ENCODE results near the gene STARD3.

DNA sequence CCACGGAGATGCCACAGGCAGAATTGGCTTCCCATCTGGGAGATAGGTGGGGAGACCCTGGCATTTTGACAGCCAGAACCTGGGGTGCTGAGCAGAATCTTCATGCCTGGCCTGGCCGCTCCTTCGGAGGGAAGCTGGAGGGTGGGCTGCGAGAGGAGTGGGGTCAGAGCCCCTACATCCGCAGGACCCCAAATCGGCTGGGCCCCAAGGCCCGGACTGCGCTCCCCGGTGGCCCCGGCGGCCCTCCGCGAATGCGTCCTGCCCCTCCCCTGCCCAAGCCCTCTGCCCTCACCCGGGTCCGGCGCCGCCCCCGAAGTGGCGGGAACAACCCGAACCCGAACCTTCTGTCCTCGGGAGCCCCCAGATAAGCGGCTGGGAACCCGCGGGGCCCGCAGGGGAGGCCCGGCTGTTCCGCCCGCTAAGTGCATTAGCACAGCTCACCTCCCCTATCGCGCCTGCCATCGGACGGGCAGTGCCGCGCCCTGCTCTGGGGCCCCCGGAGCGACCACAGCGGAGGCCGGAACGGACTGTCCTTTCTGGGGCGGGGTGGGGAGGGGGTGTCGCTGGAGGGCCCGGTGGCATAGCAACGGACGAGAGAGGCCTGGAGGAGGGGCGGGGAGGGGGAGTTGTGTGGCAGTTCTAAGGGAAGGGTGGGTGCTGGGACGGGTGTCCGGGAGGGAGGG, 30.5 kb downstream of the STARD3 start:
- TF ChIP-seq MXI1 (IDR thresholded peaks at IDR 0.05; ENCODE audit: low read depth, low read length) (no peak), ZNF644 (tag; IDR thresholded peaks at IDR 0.05; ENCODE audit: low read depth) (no peak), ZNF165 (CRISPR knock-in tag; IDR thresholded peaks at IDR 0.05; ENCODE audit: borderline replicate concordance) (no peak), BCL6 (CRISPR knock-in tag; IDR thresholded peaks at IDR 0.05) (no peak), TAF1 (IDR thresholded peaks at IDR 0.05; ENCODE audit: control insufficient read depth, extremely low read depth, insufficient read depth, low read length, severe bottlenecking) (peak; percentile 35), FOSL1 (tag; conservative IDR thresholded peaks at IDR 0.05) (peak; percentile 68), ZKSCAN1 (IDR thresholded peaks at IDR 0.05; ENCODE audit: low read depth, low read length) (no peak), POLR2AphosphoS5 (IDR thresholded peaks at IDR 0.05; ENCODE audit: control insufficient read depth, insufficient read depth, low read depth, low read length) (peak; percentile 30; the same call in 1 of the 2 replicates), FOXA3 (CRISPR knock-in tag; conservative IDR thresholded peaks at IDR 0.05 in 1 of 2, IDR thresholded peaks at IDR 0.05 in 1 of 2) (no peak), ARHGAP35 (IDR thresholded peaks at IDR 0.05; ENCODE audit: partially characterized antibody) (no peak)
- TF ChIP-seq, protein P1, sequence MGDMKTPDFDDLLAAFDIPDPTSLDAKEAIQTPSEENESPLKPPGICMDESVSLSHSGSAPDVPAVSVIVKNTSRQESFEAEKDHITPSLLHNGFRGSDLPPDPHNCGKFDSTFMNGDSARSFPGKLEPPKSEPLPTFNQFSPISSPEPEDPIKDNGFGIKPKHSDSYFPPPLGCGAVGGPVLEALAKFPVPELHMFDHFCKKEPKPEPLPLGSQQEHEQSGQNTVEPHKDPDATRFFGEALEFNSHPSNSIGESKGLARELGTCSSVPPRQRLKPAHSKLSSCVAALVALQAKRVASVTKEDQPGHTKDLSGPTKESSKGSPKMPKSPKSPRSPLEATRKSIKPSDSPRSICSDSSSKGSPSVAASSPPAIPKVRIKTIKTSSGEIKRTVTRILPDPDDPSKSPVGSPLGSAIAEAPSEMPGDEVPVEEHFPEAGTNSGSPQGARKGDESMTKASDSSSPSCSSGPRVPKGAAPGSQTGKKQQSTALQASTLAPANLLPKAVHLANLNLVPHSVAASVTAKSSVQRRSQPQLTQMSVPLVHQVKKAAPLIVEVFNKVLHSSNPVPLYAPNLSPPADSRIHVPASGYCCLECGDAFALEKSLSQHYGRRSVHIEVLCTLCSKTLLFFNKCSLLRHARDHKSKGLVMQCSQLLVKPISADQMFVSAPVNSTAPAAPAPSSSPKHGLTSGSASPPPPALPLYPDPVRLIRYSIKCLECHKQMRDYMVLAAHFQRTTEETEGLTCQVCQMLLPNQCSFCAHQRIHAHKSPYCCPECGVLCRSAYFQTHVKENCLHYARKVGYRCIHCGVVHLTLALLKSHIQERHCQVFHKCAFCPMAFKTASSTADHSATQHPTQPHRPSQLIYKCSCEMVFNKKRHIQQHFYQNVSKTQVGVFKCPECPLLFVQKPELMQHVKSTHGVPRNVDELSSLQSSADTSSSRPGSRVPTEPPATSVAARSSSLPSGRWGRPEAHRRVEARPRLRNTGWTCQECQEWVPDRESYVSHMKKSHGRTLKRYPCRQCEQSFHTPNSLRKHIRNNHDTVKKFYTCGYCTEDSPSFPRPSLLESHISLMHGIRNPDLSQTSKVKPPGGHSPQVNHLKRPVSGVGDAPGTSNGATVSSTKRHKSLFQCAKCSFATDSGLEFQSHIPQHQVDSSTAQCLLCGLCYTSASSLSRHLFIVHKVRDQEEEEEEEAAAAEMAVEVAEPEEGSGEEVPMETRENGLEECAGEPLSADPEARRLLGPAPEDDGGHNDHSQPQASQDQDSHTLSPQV (IDR thresholded peaks at IDR 0.05): peak; percentile 55
- TF ChIP-seq, protein P2, sequence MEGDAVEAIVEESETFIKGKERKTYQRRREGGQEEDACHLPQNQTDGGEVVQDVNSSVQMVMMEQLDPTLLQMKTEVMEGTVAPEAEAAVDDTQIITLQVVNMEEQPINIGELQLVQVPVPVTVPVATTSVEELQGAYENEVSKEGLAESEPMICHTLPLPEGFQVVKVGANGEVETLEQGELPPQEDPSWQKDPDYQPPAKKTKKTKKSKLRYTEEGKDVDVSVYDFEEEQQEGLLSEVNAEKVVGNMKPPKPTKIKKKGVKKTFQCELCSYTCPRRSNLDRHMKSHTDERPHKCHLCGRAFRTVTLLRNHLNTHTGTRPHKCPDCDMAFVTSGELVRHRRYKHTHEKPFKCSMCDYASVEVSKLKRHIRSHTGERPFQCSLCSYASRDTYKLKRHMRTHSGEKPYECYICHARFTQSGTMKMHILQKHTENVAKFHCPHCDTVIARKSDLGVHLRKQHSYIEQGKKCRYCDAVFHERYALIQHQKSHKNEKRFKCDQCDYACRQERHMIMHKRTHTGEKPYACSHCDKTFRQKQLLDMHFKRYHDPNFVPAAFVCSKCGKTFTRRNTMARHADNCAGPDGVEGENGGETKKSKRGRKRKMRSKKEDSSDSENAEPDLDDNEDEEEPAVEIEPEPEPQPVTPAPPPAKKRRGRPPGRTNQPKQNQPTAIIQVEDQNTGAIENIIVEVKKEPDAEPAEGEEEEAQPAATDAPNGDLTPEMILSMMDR (IDR thresholded peaks at IDR 0.05 in 2 of 3, conservative IDR thresholded peaks at IDR 0.05 in 1 of 3; ENCODE audit: insufficient read depth in 2 of 3, low read depth in 1 of 3, low read length in 3 of 3): 0 out of 6 replicates have a peak, but pooled peaks of 1 of the 3 experiments have one; percentile 6
- TF ChIP-seq, protein P3, sequence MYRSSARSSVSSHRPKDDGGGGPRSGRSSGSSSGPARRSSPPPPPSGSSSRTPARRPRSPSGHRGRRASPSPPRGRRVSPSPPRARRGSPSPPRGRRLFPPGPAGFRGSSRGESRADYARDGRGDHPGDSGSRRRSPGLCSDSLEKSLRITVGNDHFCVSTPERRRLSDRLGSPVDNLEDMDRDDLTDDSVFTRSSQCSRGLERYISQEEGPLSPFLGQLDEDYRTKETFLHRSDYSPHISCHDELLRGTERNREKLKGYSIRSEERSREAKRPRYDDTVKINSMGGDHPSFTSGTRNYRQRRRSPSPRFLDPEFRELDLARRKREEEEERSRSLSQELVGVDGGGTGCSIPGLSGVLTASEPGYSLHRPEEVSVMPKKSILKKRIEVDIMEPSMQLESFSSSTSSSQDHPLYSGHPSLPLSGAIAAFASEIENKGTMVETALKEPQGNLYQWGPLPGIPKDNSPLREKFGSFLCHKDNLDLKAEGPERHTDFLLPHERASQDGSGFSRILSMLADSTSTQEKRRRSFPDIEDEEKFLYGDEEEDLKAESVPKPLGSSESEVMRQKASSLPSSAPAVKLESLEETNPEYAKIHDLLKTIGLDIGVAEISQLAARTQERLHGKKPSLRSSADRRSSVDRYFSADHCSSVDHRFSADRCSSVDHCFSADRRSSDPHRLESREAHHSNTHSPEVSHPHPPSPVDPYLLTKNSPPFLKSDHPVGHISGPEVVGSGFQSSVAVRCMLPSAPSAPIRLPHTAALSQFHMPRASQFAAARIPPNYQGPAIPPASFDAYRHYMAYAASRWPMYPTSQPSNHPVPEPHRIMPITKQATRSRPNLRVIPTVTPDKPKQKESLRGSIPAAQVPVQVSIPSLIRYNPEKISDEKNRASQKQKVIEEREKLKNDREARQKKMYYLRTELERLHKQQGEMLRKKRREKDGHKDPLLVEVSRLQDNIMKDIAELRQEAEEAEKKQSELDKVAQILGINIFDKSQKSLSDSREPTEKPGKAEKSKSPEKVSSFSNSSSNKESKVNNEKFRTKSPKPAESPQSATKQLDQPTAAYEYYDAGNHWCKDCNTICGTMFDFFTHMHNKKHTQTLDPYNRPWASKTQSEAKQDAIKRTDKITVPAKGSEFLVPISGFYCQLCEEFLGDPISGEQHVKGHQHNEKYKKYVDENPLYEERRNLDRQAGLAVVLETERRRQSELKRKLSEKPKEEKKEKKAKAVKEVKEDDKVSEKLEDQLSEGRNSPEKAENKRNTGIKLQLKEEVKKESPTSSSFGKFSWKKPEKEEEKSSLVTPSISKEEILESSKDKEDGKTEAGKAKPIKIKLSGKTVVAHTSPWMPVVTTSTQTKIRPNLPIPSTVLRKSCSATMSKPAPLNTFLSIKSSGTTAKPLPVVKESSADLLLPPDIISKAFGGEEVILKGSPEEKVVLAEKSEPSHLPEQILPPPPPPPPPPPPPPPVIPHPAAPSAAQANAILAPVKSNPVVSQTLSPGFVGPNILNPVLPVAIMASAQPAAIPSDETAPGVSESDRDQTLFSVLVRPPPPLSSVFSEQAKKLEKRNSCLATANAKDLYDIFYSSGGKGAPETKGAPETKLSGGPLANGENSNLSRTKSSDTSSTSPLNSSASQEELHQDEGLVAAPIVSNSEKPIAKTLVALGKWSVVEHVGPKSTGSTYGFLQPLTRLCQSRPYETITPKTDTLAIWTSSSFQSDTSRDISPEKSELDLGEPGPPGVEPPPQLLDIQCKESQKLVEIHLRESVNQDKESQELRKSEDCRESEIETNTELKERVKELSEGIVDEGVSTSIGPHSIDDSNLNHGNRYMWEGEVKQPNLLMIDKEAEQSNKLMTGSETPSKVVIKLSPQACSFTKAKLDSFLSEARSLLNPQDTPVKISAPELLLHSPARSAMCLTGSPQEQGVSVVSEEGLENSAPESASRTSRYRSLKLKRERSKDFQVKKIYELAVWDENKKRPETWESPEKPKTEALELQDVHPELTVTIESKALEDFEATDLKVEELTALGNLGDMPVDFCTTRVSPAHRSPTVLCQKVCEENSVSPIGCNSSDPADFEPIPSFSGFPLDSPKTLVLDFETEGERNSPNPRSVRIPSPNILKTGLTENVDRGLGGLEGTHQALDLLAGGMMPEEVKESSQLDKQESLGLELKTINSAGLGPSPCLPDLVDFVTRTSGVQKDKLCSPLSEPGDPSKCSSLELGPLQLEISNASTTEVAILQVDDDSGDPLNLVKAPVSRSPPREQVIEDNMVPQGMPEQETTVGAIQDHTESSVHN (IDR thresholded peaks at IDR 0.05; ENCODE audit: borderline replicate concordance in 1 of 2, low read depth in 1 of 2): no peak
